GM21367 (cell line): ENCODE results near the gene ACSS3.

Source experiments
- ATAC-seq: cut with Tn5 transposase; IDR thresholded peaks from one replicate; pipeline ENCODE4 v1.9.1; 2021; ENCODE audit not compliant: unreplicated experiment

ACSS3 gene

GRCh38 chr12:81294325-81295190, 216.7 kb downstream of the ACSS3 start:
- no peak for ATAC-seq

DNA sequence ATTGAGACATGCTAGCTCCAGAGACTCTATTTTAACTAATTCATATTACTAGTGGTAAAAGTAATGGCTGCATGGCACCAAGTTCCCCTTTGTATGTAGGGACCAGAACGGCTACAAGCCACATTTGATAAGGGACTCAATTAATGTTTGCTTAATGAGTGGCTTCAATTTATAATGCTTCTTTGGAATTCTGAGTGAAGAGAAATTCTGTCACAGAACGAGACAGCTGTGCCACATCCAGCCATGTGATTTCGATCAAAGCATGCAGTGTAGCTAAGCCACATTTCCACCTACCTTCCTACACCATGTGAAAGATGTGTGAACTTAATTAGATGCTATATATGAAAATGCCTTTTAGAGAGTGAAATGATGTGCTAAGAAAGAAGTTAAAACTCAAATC, 217.4 kb downstream of the ACSS3 start:
- ATAC-seq: no peak

DNA sequence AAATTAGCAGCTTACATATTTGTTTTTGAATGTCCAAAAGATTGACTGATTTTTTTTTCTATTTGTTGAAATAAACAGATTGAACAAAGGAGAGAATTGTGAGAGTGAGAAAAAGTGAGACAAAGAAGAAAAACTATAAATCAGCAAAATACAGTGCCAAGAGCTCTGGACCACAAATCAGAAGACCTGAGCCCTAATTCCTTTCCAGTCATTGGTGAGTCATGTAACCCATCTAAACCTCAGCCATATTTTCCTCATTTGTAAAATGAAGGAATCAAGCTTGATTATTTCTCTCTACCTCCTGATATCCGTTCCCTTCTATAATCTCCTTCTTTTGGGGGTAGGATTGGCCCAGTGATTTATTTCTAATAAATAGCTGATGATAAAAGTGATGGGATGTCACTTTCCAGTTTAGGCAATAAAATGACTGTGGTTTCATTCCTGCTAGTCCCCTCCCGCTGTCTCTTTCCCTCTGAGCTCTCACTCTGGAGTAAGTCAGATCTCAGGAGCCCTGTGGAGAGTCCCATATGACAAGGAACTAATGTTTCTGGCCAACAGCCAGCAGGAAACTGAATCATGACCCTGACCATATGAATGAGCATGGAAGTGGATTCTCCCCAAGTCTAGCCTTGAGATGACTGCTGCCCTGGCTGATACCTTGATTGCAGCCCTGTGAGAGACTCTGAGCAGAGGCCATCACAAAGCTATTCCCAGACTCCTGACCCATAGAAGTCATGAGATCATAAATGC, 218.9 kb downstream of the ACSS3 start:
- ATAC-seq: no peak

GRCh38 chr12:81297601-81298000, 219.7 kb downstream of the ACSS3 start:
- ATAC-seq: no peak

DNA sequence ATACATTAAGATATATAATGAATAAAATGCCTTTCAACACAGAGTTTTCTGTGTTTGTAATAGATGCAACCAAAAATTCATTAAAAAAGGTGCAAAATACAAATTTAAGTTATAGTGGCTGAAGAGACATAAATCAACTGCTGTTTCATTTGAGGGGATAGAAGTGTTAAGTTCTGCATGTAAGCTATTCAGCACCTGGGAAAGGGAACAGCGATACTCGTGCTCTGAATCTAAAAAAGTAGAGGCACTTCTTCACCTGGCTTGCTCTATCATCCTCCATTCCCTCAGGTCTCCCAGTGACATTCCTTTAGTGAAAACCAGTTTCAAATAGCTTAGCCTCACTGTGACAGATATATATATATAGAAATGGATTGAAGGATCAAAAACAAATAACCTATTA, 222.6 kb downstream of the ACSS3 start:
- no peak for ATAC-seq

DNA sequence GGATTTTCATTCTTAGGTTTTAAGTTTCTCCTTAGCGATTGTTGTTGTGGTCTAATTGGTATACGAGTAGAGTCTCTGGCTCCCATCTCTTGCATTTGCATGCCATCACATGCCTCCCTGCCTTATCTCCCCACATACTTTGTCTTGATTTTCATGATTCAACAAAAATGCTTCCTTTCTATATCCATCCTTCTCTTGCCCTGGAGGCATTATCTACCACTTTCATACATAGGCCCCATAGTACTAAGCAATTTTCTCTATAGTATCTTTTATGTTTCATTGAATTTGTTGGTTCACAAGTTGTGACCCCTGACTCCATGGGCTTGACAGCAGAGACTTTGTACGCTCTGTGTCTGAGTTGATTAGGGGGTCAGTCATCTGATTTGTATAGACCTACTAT, 226.1 kb downstream of the ACSS3 start:
- ATAC-seq: no peak
